ENCODE data around the gene CMSS1. TPM values are rescaled to one million over a fixed set of nuclear protein-coding genes. Genes with fewer than 3 reads are reported as not detected.

The CMSS1 gene
- total and polyA plus RNA-seq, 9 donors: 14.5 to 54.0 (median 24.9) TPM

GRCh38 chr3:100081311-100081710 is 263.6 kb downstream of the CMSS1 start:
- TF ChIP-seq CTCF (IDR thresholded peaks at IDR 0.05) (no peak), EP300 (IDR thresholded peaks at IDR 0.05) (no peak), POLR2A (IDR thresholded peaks at IDR 0.05) (no peak)
- Histone ChIP-seq H3K36me3 (no peaks in the 10 kb centered on the region), H3K4me3 (no peak overlapping the region), H3K27ac (no peak overlapping the region), H3K27me3 (no peaks in the 10 kb centered on the region), H3K4me1 (ENCODE audit: insufficient read depth) (peaks cover 7% of the 10 kb centered on the region), H3K9me3 (no peaks in the 10 kb centered on the region)
- intact Hi-C loops (cut with DNase I): no loop called here
- DNase-seq: no peak
- 71 to 72% (median 71%) methylated on average over 1 of the region's 1 CpG for WGBS, 3 donors

GRCh38 chr3:100081986-100082692 is 264.5 kb downstream of the CMSS1 start:
- 8 to 31% (median 15%) methylated on average over 2 of the region's 2 CpGs for WGBS, 3 donors
- intact Hi-C loops (cut with DNase I): no loop called here
- Histone ChIP-seq H3K27ac (no peak overlapping the region), H3K4me3 (no peak overlapping the region), H3K36me3 (no peaks in the 10 kb centered on the region), H3K4me1 (ENCODE audit: insufficient read depth) (peaks cover 2% of the 10 kb centered on the region), H3K27me3 (no peaks in the 10 kb centered on the region), H3K9me3 (no peaks in the 10 kb centered on the region)
- no peak for DNase-seq
- TF ChIP-seq POLR2A (IDR thresholded peaks at IDR 0.05) (no peak), CTCF (IDR thresholded peaks at IDR 0.05) (no peak), EP300 (IDR thresholded peaks at IDR 0.05) (no peak)

- no peak for TF ChIP-seq EP300 (IDR thresholded peaks at IDR 0.05)
- no peak for TF ChIP-seq CTCF (IDR thresholded peaks at IDR 0.05)
- TF ChIP-seq POLR2A (IDR thresholded peaks at IDR 0.05): no peak
- no peak for DNase-seq
- intact Hi-C loops (cut with DNase I): no loop called here
- 21 to 68% (median 23%) methylated on average over 1 of the region's 1 CpG for WGBS, 3 donors
- H3K36me3 ChIP-seq: no peaks in the 10 kb centered on the region
- no peak overlapping the region for H3K4me3 ChIP-seq
- no peaks in the 10 kb centered on the region for H3K27me3 ChIP-seq
- no peaks in the 10 kb centered on the region for H3K4me1 ChIP-seq (ENCODE audit: insufficient read depth)
- H3K27ac ChIP-seq: no peak overlapping the region
- no peaks in the 10 kb centered on the region for H3K9me3 ChIP-seq
These were observed 265.1 kb downstream of the CMSS1 start for GRCh38 chr3:100082714-100083113.

GRCh38 chr3:100083209-100083608 is 265.5 kb downstream of the CMSS1 start:
- H3K36me3 ChIP-seq: no peaks in the 10 kb centered on the region
- no peaks in the 10 kb centered on the region for H3K4me1 ChIP-seq (ENCODE audit: insufficient read depth)
- intact Hi-C loops (cut with DNase I): no loop called here
- H3K9me3 ChIP-seq: no peaks in the 10 kb centered on the region
- no peak for DNase-seq
- H3K27ac ChIP-seq: no peak overlapping the region
- 63 to 76% (median 63%) methylated on average over 6 of the region's 6 CpGs for WGBS, 3 donors
- no peaks in the 10 kb centered on the region for H3K27me3 ChIP-seq
- H3K4me3 ChIP-seq: no peak overlapping the region
- TF ChIP-seq EP300 (IDR thresholded peaks at IDR 0.05) (no peak), POLR2A (IDR thresholded peaks at IDR 0.05) (no peak), CTCF (IDR thresholded peaks at IDR 0.05) (no peak)
